Effector memory CD8-positive, alpha-beta T cell (primary cell): ENCODE data around the gene ARHGEF40.

Experiments used
- ATAC-seq: fragments of 150-1000 bp; cut with Tn5 transposase; replicated peaks from 2 replicates; pipeline ENCODE4 v1.10.0; 2021; ENCODE audit warnings: mild to moderate bottlenecking, moderate library complexity
- DNase-seq, 3 experiments: peaks; one replicate each; pipeline ENCODE4 v3.0.0; 2021
- H3K27ac Mint-ChIP-seq, 2 donors: one replicate each; pipeline ENCODE4 v1.8.0; 2022; ENCODE audit warnings: mild to moderate bottlenecking in 2 of 2, mixed read lengths in 2 of 2, moderate library complexity in 2 of 2
- H3K27me3 Mint-ChIP-seq, 2 donors: one replicate each; pipeline ENCODE4 v1.8.0; 2022; ENCODE audit warnings: mixed read lengths in 2 of 2
- H3K36me3 Mint-ChIP-seq: one replicate; pipeline ENCODE4 v1.8.0; 2022; ENCODE audit warnings: mild to moderate bottlenecking, moderate library complexity, mixed read lengths; ENCODE audit not compliant: insufficient read depth
- H3K4me1 Mint-ChIP-seq, 2 donors: one replicate each; pipeline ENCODE4 v1.8.0; 2022; ENCODE audit warnings: low read depth in 2 of 2, mixed read lengths in 2 of 2
- H3K4me3 Mint-ChIP-seq, 2 donors: one replicate each; pipeline ENCODE4 v1.8.0; 2022; ENCODE audit warnings: mild to moderate bottlenecking in 2 of 2, mixed read lengths in 2 of 2, moderate library complexity in 2 of 2
- H3K9me3 Mint-ChIP-seq, 2 donors: one replicate each; pipeline ENCODE4 v1.8.0; 2022; ENCODE audit warnings: mixed read lengths in 2 of 2

The ARHGEF40 gene

DNA sequence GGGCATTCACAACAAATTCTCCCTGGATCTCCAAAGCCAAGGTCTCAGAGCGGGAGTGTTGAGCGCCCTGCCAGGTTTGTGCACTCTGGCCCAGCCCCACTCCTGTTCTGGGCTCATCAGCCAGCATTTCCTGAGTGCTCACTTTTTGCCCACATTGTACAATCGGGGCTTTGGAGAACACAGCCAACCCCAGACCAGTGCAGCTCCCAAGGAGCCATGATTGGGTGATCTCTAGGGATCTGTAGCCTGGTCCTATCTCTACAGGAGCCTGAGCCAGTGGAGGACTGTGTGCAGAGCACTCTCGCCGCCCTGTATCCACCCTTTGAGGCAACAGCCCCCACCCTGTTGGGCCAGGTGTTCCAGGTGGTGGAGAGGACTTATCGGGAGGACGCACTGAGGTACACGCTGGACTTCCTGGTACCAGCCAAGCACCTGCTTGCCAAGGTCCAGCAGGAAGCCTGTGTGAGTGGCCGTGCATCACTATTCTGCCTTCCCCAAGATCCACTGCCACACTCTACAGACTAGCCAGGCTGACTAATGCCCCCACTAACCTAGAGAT is 2.8 kb downstream of the ARHGEF40 start:
- no peak for DNase-seq
- H3K9me3 Mint-ChIP-seq: no peaks in the 10 kb centered on the region
- peak overlapping the region; percentile 85 for H3K4me3 Mint-ChIP-seq
- H3K4me1 Mint-ChIP-seq: peaks cover 28 to 34% of the 10 kb centered on the region in 2 donors
- H3K27ac Mint-ChIP-seq: no peak overlapping the region
- no peak for ATAC-seq
- H3K27me3 Mint-ChIP-seq: peaks cover 58 to 71% of the 10 kb centered on the region in 2 donors
- peaks cover 11% of the 10 kb centered on the region for H3K36me3 Mint-ChIP-seq

- DNase-seq (no peak), ATAC-seq (no peak)
- Mint-ChIP-seq H3K4me1 (peaks cover 22 to 29% of the 10 kb centered on the region in 2 donors), H3K27ac (no peak overlapping the region), H3K27me3 (peaks cover 50 to 71% of the 10 kb centered on the region in 2 donors), H3K9me3 (no peaks in the 10 kb centered on the region), H3K4me3 (no peak overlapping the region), H3K36me3 (peaks cover 7% of the 10 kb centered on the region)
Observed at GRCh38 chr14:21073921-21074320, 3.8 kb downstream of the ARHGEF40 start.

GRCh38 chr14:21074398-21075272 is 4.5 kb downstream of the ARHGEF40 start:
- Mint-ChIP-seq H3K36me3 (peaks cover 5% of the 10 kb centered on the region), H3K9me3 (no peaks in the 10 kb centered on the region), H3K27me3 (peaks cover 43 to 66% of the 10 kb centered on the region in 2 donors), H3K4me3 (no peak overlapping the region), H3K27ac (no peak overlapping the region), H3K4me1 (peaks cover 16 to 21% of the 10 kb centered on the region in 2 donors)
- DNase-seq (no peak), ATAC-seq (no peak)

- H3K36me3 Mint-ChIP-seq: peaks cover 3% of the 10 kb centered on the region
- peak overlapping the region in 1 of 2 donors; percentile 3 for H3K27ac Mint-ChIP-seq
- peaks cover 34 to 66% of the 10 kb centered on the region in 2 donors for H3K27me3 Mint-ChIP-seq
- ATAC-seq (no peak), DNase-seq (no peak)
- H3K9me3 Mint-ChIP-seq: no peaks in the 10 kb centered on the region
- H3K4me3 Mint-ChIP-seq: no peak overlapping the region
- peaks cover 9 to 12% of the 10 kb centered on the region in 2 donors for H3K4me1 Mint-ChIP-seq
Observed at GRCh38 chr14:21075719-21076437, 5.8 kb downstream of the ARHGEF40 start.

DNA sequence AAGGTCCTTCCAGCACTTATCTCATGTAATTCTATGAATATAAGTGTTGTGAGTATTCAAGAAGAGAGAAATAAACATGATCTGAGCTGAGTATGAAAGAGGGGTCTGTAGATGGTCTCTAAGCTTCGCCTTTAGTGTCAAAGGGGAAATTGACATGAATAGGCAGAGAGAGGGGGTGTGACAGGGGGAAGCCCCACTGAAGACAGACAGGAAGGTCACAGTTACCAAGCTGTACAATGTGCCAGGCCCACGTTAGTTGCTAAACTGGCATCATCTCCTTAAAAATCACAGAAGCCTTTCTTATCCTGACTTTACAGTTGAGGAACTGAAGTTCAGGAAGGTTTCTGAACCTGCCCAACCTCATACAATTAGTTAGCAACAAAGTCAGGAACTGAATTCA is 7.6 kb downstream of the ARHGEF40 start:
- H3K27me3 Mint-ChIP-seq: peaks cover 18 to 48% of the 10 kb centered on the region in 2 donors
- ATAC-seq (no peak), DNase-seq (no peak)
- no peak overlapping the region for H3K27ac Mint-ChIP-seq
- no peak overlapping the region for H3K4me3 Mint-ChIP-seq
- no peaks in the 10 kb centered on the region for H3K9me3 Mint-ChIP-seq
- no peaks in the 10 kb centered on the region for H3K4me1 Mint-ChIP-seq
- peaks cover under 1% of the 10 kb centered on the region for H3K36me3 Mint-ChIP-seq

- Mint-ChIP-seq H3K36me3 (no peaks in the 10 kb centered on the region), H3K4me1 (no peaks in the 10 kb centered on the region), H3K9me3 (no peaks in the 10 kb centered on the region), H3K4me3 (no peak overlapping the region), H3K27ac (no peak overlapping the region), H3K27me3 (peaks cover 12 to 42% of the 10 kb centered on the region in 2 donors)
- no peak for DNase-seq
- no peak for ATAC-seq
Observed at GRCh38 chr14:21078287-21078686, 8.2 kb downstream of the ARHGEF40 start.

GRCh38 chr14:21078726-21079125 is 8.6 kb downstream of the ARHGEF40 start:
- no peaks in the 10 kb centered on the region for H3K36me3 Mint-ChIP-seq
- no peaks in the 10 kb centered on the region for H3K4me1 Mint-ChIP-seq
- peak overlapping the region in 1 of 2 donors; percentile 21 for H3K27ac Mint-ChIP-seq
- no peak for DNase-seq
- H3K4me3 Mint-ChIP-seq: no peak overlapping the region
- ATAC-seq: no peak
- peaks cover 7 to 37% of the 10 kb centered on the region in 2 donors for H3K27me3 Mint-ChIP-seq
- no peaks in the 10 kb centered on the region for H3K9me3 Mint-ChIP-seq

- peaks cover 4% of the 10 kb centered on the region for H3K36me3 Mint-ChIP-seq
- H3K9me3 Mint-ChIP-seq: no peaks in the 10 kb centered on the region
- no peak for DNase-seq
- H3K27ac Mint-ChIP-seq: no peak overlapping the region
- no peak overlapping the region for H3K4me3 Mint-ChIP-seq
- ATAC-seq: no peak
- peaks cover 3% of the 10 kb centered on the region in 2 donors for H3K4me1 Mint-ChIP-seq
- H3K27me3 Mint-ChIP-seq: peaks cover 0 to 26% of the 10 kb centered on the region in 2 donors
Observed at GRCh38 chr14:21081521-21082142, 11.5 kb downstream of the ARHGEF40 start.

- Mint-ChIP-seq H3K9me3 (no peaks in the 10 kb centered on the region), H3K4me3 (no peak overlapping the region), H3K27ac (peak overlapping the region; percentile 72 to 78), H3K36me3 (peaks cover 18% of the 10 kb centered on the region), H3K4me1 (peaks cover 12 to 13% of the 10 kb centered on the region in 2 donors), H3K27me3 (peaks cover 0 to 14% of the 10 kb centered on the region in 2 donors)
- ATAC-seq: no peak
- DNase-seq: no peak
Observed at GRCh38 chr14:21083565-21084325, 13.6 kb downstream of the ARHGEF40 start.

DNA sequence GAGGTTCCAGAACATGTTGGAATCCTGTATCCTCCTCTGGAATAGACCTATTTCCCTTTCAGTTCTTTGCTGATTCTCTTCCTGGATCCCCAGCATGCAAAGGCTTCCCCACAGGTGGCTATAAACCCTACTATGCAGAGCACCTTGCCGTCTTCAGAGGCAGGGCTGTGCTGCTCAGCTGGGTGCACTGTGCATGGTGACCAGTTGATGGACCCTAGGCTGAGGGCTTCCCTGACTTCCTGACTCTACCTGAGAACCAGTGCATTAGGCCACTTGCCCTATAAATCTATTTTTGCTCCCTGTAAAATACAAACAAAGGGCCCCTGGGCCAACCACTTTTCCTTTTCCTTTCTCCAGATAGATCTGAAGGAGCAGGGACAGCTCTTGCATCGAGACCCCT is 14.3 kb downstream of the ARHGEF40 start:
- Mint-ChIP-seq H3K4me1 (peaks cover 12 to 18% of the 10 kb centered on the region in 2 donors), H3K27ac (peak overlapping the region in 1 of 2 donors; percentile 72), H3K36me3 (peaks cover 18% of the 10 kb centered on the region), H3K4me3 (no peak overlapping the region), H3K27me3 (peaks cover 0 to 11% of the 10 kb centered on the region in 2 donors), H3K9me3 (no peaks in the 10 kb centered on the region)
- ATAC-seq (no peak), DNase-seq (no peak)

DNA sequence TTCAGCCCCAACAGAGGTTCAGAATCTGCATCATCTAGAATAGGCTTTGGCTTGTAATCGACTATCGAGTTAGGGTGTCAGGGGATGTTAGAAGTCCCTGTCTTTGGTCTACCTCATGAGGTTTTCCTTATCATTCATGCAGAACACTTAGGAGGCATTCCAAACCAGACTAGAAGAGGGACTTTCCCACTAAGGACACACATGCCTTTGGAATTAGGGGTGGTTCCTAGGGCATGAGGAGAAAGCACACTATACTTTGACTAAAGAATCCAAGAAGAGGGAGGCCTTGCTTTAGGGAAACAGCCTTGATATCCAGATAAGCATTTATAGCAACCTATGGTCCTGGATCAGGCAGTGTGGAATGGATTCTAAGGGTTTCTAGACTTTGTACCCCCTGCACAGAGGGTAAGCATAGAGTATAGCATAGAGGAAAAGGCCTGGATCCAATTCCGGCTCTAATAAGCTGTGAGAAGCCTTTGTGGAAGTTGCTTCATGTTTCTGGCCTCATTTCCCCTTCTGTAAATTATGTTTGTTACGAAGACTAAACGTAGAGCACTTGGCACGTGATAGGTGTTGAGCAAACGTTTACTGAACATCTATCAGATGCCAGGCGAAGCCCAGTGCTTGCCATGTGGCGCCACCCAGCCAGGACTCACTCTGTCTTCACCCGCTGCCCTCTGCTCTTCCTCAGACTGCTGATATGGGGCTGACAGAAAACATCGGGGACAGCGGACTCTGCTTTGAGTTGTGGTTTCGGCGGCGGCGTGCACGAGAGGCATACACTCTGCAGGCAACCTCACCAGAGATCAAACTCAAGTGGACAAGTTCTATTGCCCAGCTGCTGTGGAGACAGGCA is 15.1 kb downstream of the ARHGEF40 start:
- H3K4me1 Mint-ChIP-seq: peaks cover 12 to 18% of the 10 kb centered on the region in 2 donors
- H3K27me3 Mint-ChIP-seq: peaks cover 0 to 5% of the 10 kb centered on the region in 2 donors
- peaks cover 18% of the 10 kb centered on the region for H3K36me3 Mint-ChIP-seq
- DNase-seq (no peak), ATAC-seq (no peak)
- no peak overlapping the region for H3K4me3 Mint-ChIP-seq
- H3K9me3 Mint-ChIP-seq: no peaks in the 10 kb centered on the region
- peak overlapping the region; percentile 95 to 97 for H3K27ac Mint-ChIP-seq

GRCh38 chr14:21086908-21087293 is 16.8 kb downstream of the ARHGEF40 start:
- ATAC-seq (no peak), DNase-seq (no peak)
- peaks cover 25% of the 10 kb centered on the region for H3K36me3 Mint-ChIP-seq
- H3K27ac Mint-ChIP-seq: peak overlapping the region; percentile 95 to 97
- H3K4me3 Mint-ChIP-seq: no peak overlapping the region
- H3K9me3 Mint-ChIP-seq: no peaks in the 10 kb centered on the region
- no peaks in the 10 kb centered on the region for H3K27me3 Mint-ChIP-seq
- H3K4me1 Mint-ChIP-seq: peaks cover 12 to 18% of the 10 kb centered on the region in 2 donors
